H1 (cell line): ENCODE measurements around the gene EIF4E3. TPM values are rescaled to one million over a fixed set of nuclear protein-coding genes. Genes with fewer than 3 reads are reported as not detected.

Source experiments
- CTCF ChIA-PET: fragments of 300-600 bp; sonication (Branson Sonifier 250); formaldehyde crosslinking; loops from one replicate; lab custom pipeline; 2021; ENCODE audit not compliant: partially characterized antibody; lab: Charles Lee
- POLR2A ChIA-PET: fragments of 300-600 bp; sonication (Branson Sonifier 250); formaldehyde crosslinking; loops from one replicate; lab custom pipeline; 2021; ENCODE audit warnings: inconsistent platforms; ENCODE audit not compliant: partially characterized antibody; lab: Charles Lee
- DNase-seq, 2 experiments: peaks; one replicate each; pipeline versions ENCODE4 v3.0.0 to v3.0.0-alpha.2; 2010 to 2022; ENCODE audit warnings: low spot score in 2 of 2, low read depth in 1 of 2, mixed read lengths in 1 of 2
- FAIRE-seq: peaks from 2 replicates; lab custom pipeline; 2011; peaks lifted over from hg19 to GRCh38; lab: Jason Lieb, UNC
- H2AFZ ChIP-seq: 2 replicates; pipeline ENCODE4 v1.8.1; 2012; ENCODE audit warnings: low read length, inconsistent platforms
- H2AK5ac ChIP-seq: 2 replicates; pipeline ENCODE4 v1.6.1; 2013; ENCODE audit warnings: low read depth, low read length
- H2BK120ac ChIP-seq: replicated peaks from 2 replicates; pipeline ENCODE3; 2013; ENCODE audit warnings: low read depth, low read length, inconsistent platforms
- H2BK12ac ChIP-seq: 2 replicates; pipeline ENCODE4 v1.6.1; 2013; ENCODE audit warnings: low read depth, low read length
- H2BK15ac ChIP-seq: 2 replicates; pipeline ENCODE4 v1.6.1; 2013; ENCODE audit warnings: low read length
- H2BK20ac ChIP-seq: 2 replicates; pipeline ENCODE4 v1.6.1; 2013; ENCODE audit warnings: low read length
- H2BK5ac ChIP-seq: 2 replicates; pipeline ENCODE4 v1.6.1; 2013; ENCODE audit warnings: low read depth, low read length
- H3K14ac ChIP-seq: 2 replicates; pipeline ENCODE4 v1.6.1; 2013; ENCODE audit warnings: inconsistent platforms; ENCODE audit not compliant: insufficient read length
- H3K18ac ChIP-seq: 2 replicates; pipeline ENCODE4 v1.6.1; 2013; ENCODE audit warnings: low read length; ENCODE audit errors: extremely low read depth
- H3K23ac ChIP-seq: 2 replicates; pipeline ENCODE4 v1.6.1; 2013; ENCODE audit warnings: inconsistent platforms; ENCODE audit not compliant: insufficient read length
- H3K23me2 ChIP-seq: 2 replicates; pipeline ENCODE4 v1.6.1; 2013; ENCODE audit warnings: low read depth, low read length
- H3K27ac ChIP-seq: 2 replicates; pipeline ENCODE4 v1.6.1; 2011; ENCODE audit warnings: low read depth, low read length, inconsistent platforms
- H3K27me3 ChIP-seq, 4 experiments: replicated peaks in 1 of 4; 1 replicate in 1 of 4; 2 replicates in 3 of 4; pipeline versions ENCODE4 v1.6.1 to v1.8.1; 2011 to 2013; ENCODE audit warnings: low read length in 3 of 4, mild to moderate bottlenecking in 3 of 4, inconsistent platforms in 2 of 4, mixed read lengths in 2 of 4, moderate library complexity in 1 of 4; ENCODE audit not compliant: control insufficient read depth in 3 of 4, insufficient read depth in 3 of 4; ENCODE audit errors: extremely low read depth in 1 of 4
- H3K36me3 ChIP-seq, 4 experiments: 2 replicates each; pipeline versions ENCODE4 v1.6.1 to v1.8.1; 2011 to 2013; ENCODE audit warnings: mild to moderate bottlenecking in 4 of 4, low read length in 3 of 4, moderate library complexity in 2 of 4, control low read depth in 1 of 4, inconsistent platforms in 1 of 4; ENCODE audit not compliant: insufficient read depth in 4 of 4, control insufficient read depth in 2 of 4
- H3K4ac ChIP-seq: replicated peaks from 2 replicates; pipeline ENCODE3; 2013; ENCODE audit warnings: low read length, low read depth, mixed read lengths, inconsistent platforms; ENCODE audit not compliant: insufficient read length
- H3K4me1 ChIP-seq, 4 experiments: replicated peaks in 1 of 4; 1 replicate in 1 of 4; 2 replicates in 3 of 4; pipeline versions ENCODE4 v1.6.1 to v1.8.1; 2011 to 2013; ENCODE audit warnings: low read length in 3 of 4, inconsistent platforms in 2 of 4, mixed read lengths in 1 of 4; ENCODE audit not compliant: insufficient read depth in 4 of 4, control insufficient read depth in 3 of 4
- H3K4me2 ChIP-seq, 2 experiments: 2 replicates each; pipeline versions ENCODE4 v1.6.1 to v1.8.1; 2011 to 2013; ENCODE audit warnings: low read depth in 2 of 2, low read length in 2 of 2, control low read depth in 1 of 2, inconsistent platforms in 1 of 2, mild to moderate bottlenecking in 1 of 2; ENCODE audit not compliant: insufficient read depth in 1 of 2
- H3K4me3 ChIP-seq, 4 experiments: fragments of 200-600, 300-600 bp in 1 of 4; sonication (generic), shearing (Covaris generic), sonication (Bioruptor Twin) in 1 of 4; 2 replicates each; pipeline versions ENCODE4 v1.5.1 to v1.8.1; 2011 to 2016; ENCODE audit warnings: low read length in 4 of 4, low read depth in 3 of 4, control low read depth in 2 of 4, inconsistent platforms in 2 of 4, mild to moderate bottlenecking in 2 of 4, mixed read lengths in 1 of 4, moderate library complexity in 1 of 4; ENCODE audit not compliant: insufficient read depth in 2 of 4; ENCODE audit errors: extremely low read depth in 1 of 4
- H3K56ac ChIP-seq: replicated peaks from 2 replicates; pipeline ENCODE3; 2013; ENCODE audit warnings: low read depth, mild to moderate bottlenecking, mixed read lengths, low read length, inconsistent platforms; ENCODE audit not compliant: insufficient read length
- H3K79me1 ChIP-seq: 2 replicates; pipeline ENCODE4 v1.6.1; 2013; ENCODE audit warnings: low read depth, low read length, control low read depth
- H3K79me2 ChIP-seq, 2 experiments: 2 replicates each; pipeline versions ENCODE4 v1.6.1 to v1.8.1; 2012 to 2013; ENCODE audit warnings: low read length in 2 of 2, mild to moderate bottlenecking in 2 of 2, inconsistent platforms in 1 of 2; ENCODE audit not compliant: insufficient read depth in 2 of 2, control insufficient read depth in 1 of 2
- H3K9ac ChIP-seq, 4 experiments: replicated peaks in 1 of 4; 1 replicate in 1 of 4; 2 replicates in 3 of 4; pipeline versions ENCODE4 v1.6.1 to v1.8.1; 2011 to 2013; ENCODE audit warnings: low read depth in 3 of 4, low read length in 3 of 4, control low read depth in 2 of 4, mild to moderate bottlenecking in 2 of 4, moderate library complexity in 2 of 4, inconsistent platforms in 1 of 4; ENCODE audit errors: extremely low read depth in 1 of 4
- H3K9me3 ChIP-seq, 2 experiments: 2 replicates each; pipeline versions ENCODE4 v1.6.1 to v1.8.1; 2012 to 2013; ENCODE audit warnings: mild to moderate bottlenecking in 2 of 2, moderate library complexity in 2 of 2, control low read depth in 1 of 2, inconsistent platforms in 1 of 2, low read depth in 1 of 2, low read length in 1 of 2, mixed read lengths in 1 of 2; ENCODE audit not compliant: insufficient read depth in 2 of 2
- H4K20me1 ChIP-seq, 2 experiments: replicated peaks in 1 of 2; 2 replicates each; pipeline versions ENCODE3 to v1.8.1; 2011 to 2013; ENCODE audit warnings: inconsistent platforms in 2 of 2, low read length in 2 of 2, mild to moderate bottlenecking in 1 of 2; ENCODE audit not compliant: insufficient read depth in 2 of 2, control insufficient read depth in 1 of 2
- H4K5ac ChIP-seq: 2 replicates; pipeline ENCODE4 v1.6.1; 2013; ENCODE audit warnings: low read length, low read depth, mixed read lengths, inconsistent platforms; ENCODE audit not compliant: insufficient read length
- H4K8ac ChIP-seq: 2 replicates; pipeline ENCODE4 v1.8.0; 2013; ENCODE audit warnings: mild to moderate bottlenecking, moderate library complexity, low read length, inconsistent platforms; ENCODE audit not compliant: insufficient read depth; ENCODE audit errors: extremely low read depth
- H4K91ac ChIP-seq: replicated peaks from 2 replicates; pipeline ENCODE3; 2013; ENCODE audit warnings: low read length, mixed read lengths, inconsistent platforms; ENCODE audit not compliant: insufficient read length
- ASH2L ChIP-seq: fragments of 200-600, 300-600 bp; sonication (generic); IDR thresholded peaks from one replicate; pipeline ENCODE4 v1.7.1; 2017; ENCODE audit warnings: low read length
- CREB1 ChIP-seq: IDR thresholded peaks from 2 replicates; pipeline ENCODE4 v1.6.1; 2012; ENCODE audit warnings: inconsistent platforms
- FOSL1 ChIP-seq: IDR thresholded peaks from 2 replicates; pipeline ENCODE4 v1.6.1; 2011; ENCODE audit warnings: mild to moderate bottlenecking, low read depth, low read length, moderate library complexity; ENCODE audit not compliant: insufficient read depth
- HDAC2 ChIP-seq, 2 experiments: fragments of 300-600 bp in 1 of 2; sonication (generic) in 1 of 2; IDR thresholded peaks; 2 replicates each; pipeline ENCODE4 v1.6.1; 2011 to 2012; ENCODE audit warnings: low read depth in 2 of 2, low read length in 2 of 2, mild to moderate bottlenecking in 2 of 2, moderate library complexity in 2 of 2, borderline replicate concordance in 1 of 2, inconsistent platforms in 1 of 2
- KDM1A ChIP-seq: fragments of 200-600, 300-600 bp; sonication (generic); IDR thresholded peaks from 2 replicates; pipeline ENCODE4 v1.7.1; 2016; ENCODE audit warnings: mild to moderate bottlenecking, low read length, borderline replicate concordance
- SIN3A ChIP-seq, 2 experiments: IDR thresholded peaks in 1 of 2; conservative IDR thresholded peaks in 1 of 2; 2 replicates each; pipeline ENCODE4 v1.6.1; 2011 to 2012; ENCODE audit warnings: low read length in 2 of 2, improper control_type of control experiment in 1 of 2, low read depth in 1 of 2, mild to moderate bottlenecking in 1 of 2
- WGBS, 2 experiments: shearing (Covaris generic) in 1 of 2; methylation state at CpG; one replicate each; pipeline versions ENCODE4 v1.1.6 to v1.1.7; 2013 to 2015; ENCODE audit warnings: low lambda C conversion rate in 2 of 2, mixed read lengths in 2 of 2, inconsistent platforms in 1 of 2, low coverage in 1 of 2, missing lambda C conversion rate in 1 of 2; ENCODE audit not compliant: insufficient replicate concordance in 2 of 2, insufficient coverage in 1 of 2, insufficient read length in 1 of 2; ENCODE audit errors: extremely low coverage in 1 of 2, missing lambda C conversion rate in 1 of 2; 5-methylcytosine and 5-hydroxymethylcytosine counted together
- polyA plus RNA-seq, 7 experiments: library from polyadenylated mRNA; depleted of rRNA in 3 of 7; stranded (reverse) in 5 of 7; unstranded in 2 of 7; fragments of >200 nt in 5 of 7; fragments of 200-250 nt in 2 of 7; gene quantifications; 1 replicate in 5 of 7; 2 replicates in 1 of 7; 4 replicates in 1 of 7; pipeline versions ENCODE4 v1.2.1 to v1.2.3, GENCODE V29; 2011 to 2013; ENCODE audit warnings: missing spikeins in 2 of 7, mixed read lengths in 2 of 7
- total RNA-seq: library from RNA; stranded (reverse); fragmentation: NEBNext Ultra II Directional; extraction: Animal tissue kit (Norgen Biotek cat#: 25700); gene quantifications from 2 replicates; pipeline ENCODE4 v1.2.1, GENCODE V29; 2021
- TF ChIP-seq, protein P1 (sequence below): IDR thresholded peaks from 2 replicates; pipeline ENCODE4 v1.6.1; 2012; ENCODE audit warnings: low read length, inconsistent platforms

The EIF4E3 gene
- total and polyA plus RNA-seq, 2 of the 8 experiments (the other 6 are each of a cell fraction or from before 2014, with no cell fraction given), result 5.2 to 17.0 TPM

- Histone ChIP-seq H3K4me2 (peak overlapping the region; percentile 41), H4K5ac (no peak overlapping the region), H3K4ac (no peak overlapping the region), H3K14ac (no peak overlapping the region), H4K8ac (no peak overlapping the region), H4K91ac (peak overlapping the region; percentile 25), H3K18ac (no peak overlapping the region), H2BK120ac (peak overlapping the region; percentile 26), H3K4me3 (no peak overlapping the region), H3K79me2 (no peaks in the 10 kb centered on the region), H2BK5ac (peak overlapping the region; percentile 68), H3K27ac (peak overlapping the region; percentile 48), H2BK12ac (peak overlapping the region; percentile 94), H2AK5ac (peak overlapping the region; percentile 96; the same call in 1 of the 2 replicates), H3K79me1 (no peaks in the 10 kb centered on the region; the same call in 1 of the 2 replicates), H3K36me3 (no peaks in the 10 kb centered on the region), H3K56ac (no peak overlapping the region), H2BK20ac (no peak overlapping the region), H4K20me1 (peaks cover 0 to 7% of the 10 kb centered on the region in 2 experiments), H2BK15ac (0 out of 2 replicates have a peak overlapping the region, but pooled peaks have one; percentile 2), H3K27me3 (peaks cover 1 to 15% (median 10%) of the 10 kb centered on the region in 4 experiments), H3K23ac (no peak overlapping the region), H3K9me3 (no peaks in the 10 kb centered on the region), H3K9ac (no peak overlapping the region), H3K23me2 (peaks cover 9% of the 10 kb centered on the region), H3K4me1 (peaks cover 8 to 24% (median 10%) of the 10 kb centered on the region in 4 experiments), H2AFZ (no peak overlapping the region)
- POLR2A ChIA-PET, result interaction anchor here (0.6 to 2.9 kb wide), 7 partner anchors 18 to 365 kb away, joined by 3 to 10 read pairs (median 3); no protein-coding TSS in a partner anchor
- FAIRE-seq, result peak; percentile 88
- TF ChIP-seq KDM1A (peak; percentile 89; the same call in 1 of the 2 replicates), CREB1 (peak; percentile 57; the same call in 1 of the 2 replicates), SIN3A (conservative IDR thresholded peaks at IDR 0.05 in 1 of 2, IDR thresholded peaks at IDR 0.05 in 1 of 2; ENCODE audit: low read depth in 1 of 2, low read length in 2 of 2) (0 out of 4 replicates have a peak, but pooled peaks of 1 of the 2 experiments have one; percentile 10), HDAC2 (IDR thresholded peaks at IDR 0.05; ENCODE audit: borderline replicate concordance in 1 of 2, low read depth in 2 of 2, low read length in 2 of 2) (peak in 1 of 2 experiments; percentile 81; a peak in 1 of 4 replicates), ASH2L (peak; percentile 10), FOSL1 (no peak)
- TF ChIP-seq, protein P1, sequence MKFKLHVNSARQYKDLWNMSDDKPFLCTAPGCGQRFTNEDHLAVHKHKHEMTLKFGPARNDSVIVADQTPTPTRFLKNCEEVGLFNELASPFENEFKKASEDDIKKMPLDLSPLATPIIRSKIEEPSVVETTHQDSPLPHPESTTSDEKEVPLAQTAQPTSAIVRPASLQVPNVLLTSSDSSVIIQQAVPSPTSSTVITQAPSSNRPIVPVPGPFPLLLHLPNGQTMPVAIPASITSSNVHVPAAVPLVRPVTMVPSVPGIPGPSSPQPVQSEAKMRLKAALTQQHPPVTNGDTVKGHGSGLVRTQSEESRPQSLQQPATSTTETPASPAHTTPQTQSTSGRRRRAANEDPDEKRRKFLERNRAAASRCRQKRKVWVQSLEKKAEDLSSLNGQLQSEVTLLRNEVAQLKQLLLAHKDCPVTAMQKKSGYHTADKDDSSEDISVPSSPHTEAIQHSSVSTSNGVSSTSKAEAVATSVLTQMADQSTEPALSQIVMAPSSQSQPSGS, result no peak
- CTCF ChIA-PET, result interaction anchor here (0.5 to 3.3 kb wide), 35 partner anchors 10 to 1719 kb away, joined by 3 to 58 read pairs (median 5); partner anchors contain the start of gene GPR27
- DNase-seq, result peak in 1 of 2 experiments; percentile 73
- WGBS, 2 experiments, result 25% methylated on average over 4 of the region's 4 CpGs; no CpG with 5 or more reads in 1 of the 2 experiments
Observed at GRCh38 chr3:71728632-71729342, 3.6 kb upstream of the EIF4E3 start.
